IMR-90 (cell line): ENCODE data around the gene PRAC2. TPM values are rescaled to one million over a fixed set of nuclear protein-coding genes. Genes with fewer than 3 reads are reported as not detected.

ENCODE experiments used
- ATAC-seq: fragments of 200-7000 bp; cut with Tn5 transposase; 2 replicates; pipeline ENCODE4 v1.9.1; 2020; ENCODE audit warnings: low read depth, mild to moderate bottlenecking, moderate library complexity
- BruUV-seq: library from RNA; stranded (reverse); fragments of 400-500 nt; replicated peaks from 2 replicates; lab custom pipeline; 2021; lab: Mats Ljungman, UMichigan
- CTCF ChIA-PET: fragments of 300-600 bp; formaldehyde crosslinking; extraction: SDS; loops from one replicate; lab custom pipeline; 2021; ENCODE audit warnings: antibody characterized with exemption; lab: Yijun Ruan, JAX
- POLR2A ChIA-PET: fragments of 300-600 bp; sonication (Branson Sonifier 250); formaldehyde crosslinking; loops from one replicate; lab custom pipeline; 2022; ENCODE audit warnings: antibody characterized with exemption; ENCODE audit not compliant: unreplicated experiment; lab: Charles Lee
- DNase-seq: peaks from one replicate; pipeline ENCODE4 v3.0.0; 2013
- H2AFZ ChIP-seq: replicated peaks from 2 replicates; pipeline ENCODE3; 2013; ENCODE audit warnings: low read length, mild to moderate bottlenecking; ENCODE audit not compliant: poor library complexity
- H2AK5ac ChIP-seq: 2 replicates; pipeline ENCODE4 v1.6.1; 2013; ENCODE audit warnings: low read depth, low read length, inconsistent platforms
- H2AK9ac ChIP-seq: replicated peaks from 2 replicates; pipeline ENCODE3; 2013; ENCODE audit warnings: mild to moderate bottlenecking, low read depth, low read length, moderate library complexity; ENCODE audit not compliant: poor library complexity
- H2BK120ac ChIP-seq: 2 replicates; pipeline ENCODE4 v1.6.1; 2013; ENCODE audit warnings: low read depth, low read length, inconsistent platforms
- H2BK15ac ChIP-seq: 3 replicates; pipeline ENCODE4 v1.6.1; 2013; ENCODE audit warnings: low read depth, low read length, inconsistent platforms
- H2BK20ac ChIP-seq: 2 replicates; pipeline ENCODE4 v1.6.1; 2013; ENCODE audit warnings: low read depth, mild to moderate bottlenecking, inconsistent platforms, low read length, moderate library complexity
- H2BK5ac ChIP-seq: 2 replicates; pipeline ENCODE4 v1.6.1; 2013; ENCODE audit warnings: mild to moderate bottlenecking, low read depth, low read length, inconsistent platforms; ENCODE audit not compliant: poor library complexity, severe bottlenecking
- H3K14ac ChIP-seq: replicated peaks from 2 replicates; pipeline ENCODE4 v1.6.1; 2013; ENCODE audit warnings: low read depth, low read length, inconsistent platforms
- H3K18ac ChIP-seq: 2 replicates; pipeline ENCODE4 v1.6.1; 2013; ENCODE audit warnings: low read depth, low read length, control low read depth
- H3K23ac ChIP-seq: 2 replicates; pipeline ENCODE4 v1.6.1; 2013; ENCODE audit warnings: low read depth, low read length, inconsistent platforms
- H3K27ac ChIP-seq: 2 replicates; pipeline ENCODE4 v1.5.1; 2013; ENCODE audit warnings: mild to moderate bottlenecking, control low read depth, low read length; ENCODE audit not compliant: insufficient read depth
- H3K27me3 ChIP-seq: 2 replicates; pipeline ENCODE4 v1.6.1; 2013; ENCODE audit warnings: low read length; ENCODE audit not compliant: control insufficient read depth, insufficient read depth
- H3K36me3 ChIP-seq: 2 replicates; pipeline ENCODE4 v1.6.1; 2013; ENCODE audit warnings: low read length, mixed read lengths; ENCODE audit not compliant: control insufficient read depth, insufficient read depth
- H3K4ac ChIP-seq: 2 replicates; pipeline ENCODE4 v1.6.1; 2013; ENCODE audit warnings: low read depth, low read length, inconsistent platforms
- H3K4me1 ChIP-seq: 2 replicates; pipeline ENCODE4 v1.6.1; 2013; ENCODE audit warnings: low read length, mixed read lengths; ENCODE audit not compliant: control insufficient read depth, insufficient read depth
- H3K4me2 ChIP-seq: 2 replicates; pipeline ENCODE4 v1.6.1; 2013; ENCODE audit warnings: low read depth, mild to moderate bottlenecking, control low read depth, low read length, moderate library complexity
- H3K4me3 ChIP-seq: 2 replicates; pipeline ENCODE4 v1.5.1; 2013; ENCODE audit warnings: low read depth, mild to moderate bottlenecking, control low read depth, low read length, moderate library complexity; ENCODE audit not compliant: insufficient read depth
- H3K56ac ChIP-seq: 2 replicates; pipeline ENCODE4 v1.6.1; 2013; ENCODE audit warnings: low read length, inconsistent platforms; ENCODE audit not compliant: insufficient read depth; ENCODE audit errors: extremely low read depth
- H3K79me1 ChIP-seq, 2 experiments: 2 replicates each; pipeline ENCODE4 v1.6.1; 2013; ENCODE audit warnings: low read length in 2 of 2, inconsistent platforms in 1 of 2, low read depth in 1 of 2
- H3K9ac ChIP-seq: 2 replicates; pipeline ENCODE4 v1.6.1; 2013; ENCODE audit warnings: low read depth, low read length, control low read depth
- H3K9me1 ChIP-seq: 2 replicates; pipeline ENCODE4 v1.6.1; 2013; ENCODE audit warnings: low read length, inconsistent platforms; ENCODE audit not compliant: insufficient read depth
- H3K9me3 ChIP-seq: 2 replicates; pipeline ENCODE4 v1.6.1; 2013; ENCODE audit warnings: low read length; ENCODE audit not compliant: control insufficient read depth, insufficient read depth
- H4K20me1 ChIP-seq: 2 replicates; pipeline ENCODE4 v1.6.1; 2013; ENCODE audit warnings: low read length, inconsistent platforms; ENCODE audit not compliant: insufficient read depth
- H4K5ac ChIP-seq: 2 replicates; pipeline ENCODE4 v1.6.1; 2013; ENCODE audit warnings: mild to moderate bottlenecking, low read depth, low read length, control low read depth
- H4K8ac ChIP-seq, 2 experiments: 2 replicates each; pipeline ENCODE4 v1.6.1; 2013; ENCODE audit warnings: low read depth in 2 of 2, low read length in 2 of 2, control low read depth in 1 of 2, inconsistent platforms in 1 of 2
- H4K91ac ChIP-seq: 2 replicates; pipeline ENCODE4 v1.6.1; 2013; ENCODE audit warnings: low read depth, low read length, inconsistent platforms; ENCODE audit not compliant: insufficient read depth
- BHLHE40 ChIP-seq: fragments of 150-350 bp; IDR thresholded peaks from 2 replicates; pipeline ENCODE4 v1.6.1; 2016; ENCODE audit warnings: mild to moderate bottlenecking, low read depth, low read length
- CEBPB ChIP-seq: IDR thresholded peaks from 2 replicates; pipeline ENCODE4 v1.6.1; 2012; ENCODE audit warnings: low read depth, low read length, improper control_type of control experiment
- CHD1 ChIP-seq: IDR thresholded peaks from 2 replicates; pipeline ENCODE4 v1.6.1; 2012; ENCODE audit warnings: low read depth, low read length, improper control_type of control experiment
- FOS ChIP-seq: fragments of 150-350 bp; IDR thresholded peaks from 2 replicates; pipeline ENCODE4 v1.6.1; 2016; ENCODE audit warnings: low read depth, low read length
- MAFK ChIP-seq: IDR thresholded peaks from 2 replicates; pipeline ENCODE4 v1.6.1; 2012; ENCODE audit warnings: low read depth, low read length, improper control_type of control experiment
- MAZ ChIP-seq: IDR thresholded peaks from 2 replicates; pipeline ENCODE4 v1.6.1; 2012; ENCODE audit warnings: low read depth, mild to moderate bottlenecking, low read length, improper control_type of control experiment, moderate library complexity, borderline replicate concordance
- MXI1 ChIP-seq: IDR thresholded peaks from 2 replicates; pipeline ENCODE4 v1.6.1; 2012; ENCODE audit warnings: low read depth, mild to moderate bottlenecking, low read length, moderate library complexity, borderline replicate concordance
- NFE2L2 ChIP-seq: fragments of 150-350 bp; IDR thresholded peaks from 2 replicates; pipeline ENCODE4 v1.6.1; 2016; ENCODE audit warnings: low read depth, mild to moderate bottlenecking, low read length
- POLR2A ChIP-seq: IDR thresholded peaks from 2 replicates; pipeline ENCODE4 v1.6.1; 2012; ENCODE audit warnings: mild to moderate bottlenecking, low read depth, low read length
- RAD21 ChIP-seq: IDR thresholded peaks from 2 replicates; pipeline ENCODE4 v1.6.1; 2012; ENCODE audit warnings: low read length, improper control_type of control experiment
- RCOR1 ChIP-seq: IDR thresholded peaks from 2 replicates; pipeline ENCODE4 v1.6.1; 2012; ENCODE audit warnings: mild to moderate bottlenecking, low read length, improper control_type of control experiment; ENCODE audit not compliant: insufficient replicate concordance
- RFX5 ChIP-seq: IDR thresholded peaks from 2 replicates; pipeline ENCODE4 v1.8.0; 2012; ENCODE audit warnings: low read depth, mild to moderate bottlenecking, low read length, moderate library complexity
- SMC3 ChIP-seq: fragments of 150-350 bp; IDR thresholded peaks from 2 replicates; pipeline ENCODE4 v1.6.1; 2016; ENCODE audit warnings: low read depth, mild to moderate bottlenecking, antibody characterized with exemption, low read length, moderate library complexity
- WGBS, 2 experiments: methylation state at CpG; one replicate each; pipeline versions ENCODE4 v1.1.5 to v1.1.7; 2013; ENCODE audit warnings: missing lambda C conversion rate in 2 of 2; ENCODE audit not compliant: insufficient read length in 1 of 2; ENCODE audit errors: extremely low coverage in 2 of 2; 5-methylcytosine and 5-hydroxymethylcytosine counted together
- dilution Hi-C: fragments of 300-500 bp; cut with HindIII; formaldehyde crosslinking; loops from one replicate; pipeline ENCODE4 v1.14.3; 2018; ENCODE audit warnings: low sequenced_read_pairs; ENCODE audit not compliant: unreplicated experiment
- in situ Hi-C: fragments of 300-500 bp; cut with MboI; formaldehyde crosslinking; loops from 3 replicates; pipeline ENCODE4 v1.14.3; 2019; ENCODE audit warnings: low sequenced_read_pairs, inconsistent platforms, mixed read lengths
- intact Hi-C: fragments of 100-400 bp; cut with micrococcal nuclease; formaldehyde crosslinking; loops from 2 replicates; pipeline ENCODE4 v1.10.0; 2022
- polyA plus RNA-seq, 3 experiments: library from polyadenylated mRNA; depleted of rRNA; stranded (reverse); fragments of >200 nt; gene quantifications; 2 replicates each; pipeline ENCODE4 v1.2.3, GENCODE V29; 2012; ENCODE audit warnings: low replicate concordance in 1 of 3
- total RNA-seq: library from RNA; depleted of rRNA; stranded (reverse); fragments of >200 nt; gene quantifications from 2 replicates; pipeline ENCODE4 v1.2.3, GENCODE V29; 2012
- TF ChIP-seq, protein P1 (sequence below): fragments of 150-350 bp; IDR thresholded peaks from 2 replicates; pipeline ENCODE4 v1.6.1; 2017; ENCODE audit warnings: mild to moderate bottlenecking, antibody characterized with exemption, low read length, low read depth
- TF ChIP-seq, protein P2 (sequence below): fragments of 150-350 bp; IDR thresholded peaks from 2 replicates; pipeline ENCODE4 v1.6.1; 2016; ENCODE audit warnings: low read depth, mild to moderate bottlenecking, low read length, moderate library complexity, borderline replicate concordance
- TF ChIP-seq, protein P3 (sequence below): conservative IDR thresholded peaks from 2 replicates; pipeline ENCODE4 v1.5.1; 2012; ENCODE audit warnings: mild to moderate bottlenecking, low read depth, low read length, improper control_type of control experiment

PRAC2 gene
- total and polyA plus RNA-seq, 2 of the 4 experiments (the other 2 are of a cell fraction) = not detected

DNA sequence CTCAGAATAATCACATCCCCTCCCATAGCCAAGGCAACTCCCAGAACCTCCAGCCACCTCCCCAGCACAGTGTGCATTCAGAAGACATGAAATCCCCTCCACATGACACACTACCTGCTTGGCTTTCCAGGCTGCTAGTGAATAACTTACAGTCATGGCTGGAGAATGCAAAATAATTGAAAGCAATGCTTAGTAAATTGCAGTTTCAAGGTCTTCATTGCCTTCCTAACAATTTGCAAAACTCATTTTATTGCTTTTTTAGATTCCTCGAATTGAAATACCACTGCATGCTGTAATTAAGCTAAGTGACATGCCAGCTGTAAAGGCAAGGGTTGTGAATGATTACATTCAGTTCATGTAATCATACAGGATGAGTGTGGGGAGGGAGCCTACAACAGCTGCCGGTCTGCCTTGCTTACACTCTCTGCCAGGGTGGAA, 34.6 kb downstream of the PRAC2 start:
- Histone ChIP-seq H4K5ac (no peak overlapping the region), H2AK5ac (no peak overlapping the region), H3K36me3 (no peaks in the 10 kb centered on the region), H2BK5ac (no peak overlapping the region), H3K4me2 (no peak overlapping the region), H4K91ac (no peak overlapping the region), H3K4ac (no peak overlapping the region), H2AFZ (no peak overlapping the region), H3K9me3 (peaks cover 5% of the 10 kb centered on the region; the same call in 1 of the 2 replicates), H2BK15ac (no peak overlapping the region), H3K18ac (no peak overlapping the region), H3K14ac (no peak overlapping the region), H3K4me1 (no peaks in the 10 kb centered on the region), H3K4me3 (no peak overlapping the region), H2BK20ac (no peak overlapping the region), H3K56ac (no peak overlapping the region), H3K79me1 (no peaks in the 10 kb centered on the region), H4K8ac (no peak overlapping the region), H3K27me3 (peaks cover 85% of the 10 kb centered on the region), H4K20me1 (no peaks in the 10 kb centered on the region; the same call in 1 of the 2 replicates), H2BK120ac (no peak overlapping the region), H2AK9ac (no peak overlapping the region), H3K9me1 (peaks cover 6% of the 10 kb centered on the region; the same call in 1 of the 2 replicates), H3K23ac (no peak overlapping the region), H3K9ac (no peak overlapping the region), H3K27ac (no peak overlapping the region)
- ChIA-PET CTCF (no interaction called here), POLR2A (no interaction called here)
- in situ Hi-C loops = loop anchor here (25.0 kb wide), 1 partner anchor 370 kb away; no protein-coding TSS in a partner anchor
- intact Hi-C loops = no loop called here
- BruUV-seq = no TSS peak
- WGBS, 2 experiments = no CpG with 5 or more reads among the region's 2 CpGs
- dilution Hi-C loops = no loop called here
- TF ChIP-seq FOS = no peak
- TF ChIP-seq NFE2L2 = no peak
- no peak for TF ChIP-seq RCOR1
- TF ChIP-seq SMC3 = no peak
- no peak for TF ChIP-seq MAZ
- TF ChIP-seq CHD1 = no peak
- TF ChIP-seq BHLHE40 = no peak
- TF ChIP-seq POLR2A = no peak
- TF ChIP-seq, protein P1, sequence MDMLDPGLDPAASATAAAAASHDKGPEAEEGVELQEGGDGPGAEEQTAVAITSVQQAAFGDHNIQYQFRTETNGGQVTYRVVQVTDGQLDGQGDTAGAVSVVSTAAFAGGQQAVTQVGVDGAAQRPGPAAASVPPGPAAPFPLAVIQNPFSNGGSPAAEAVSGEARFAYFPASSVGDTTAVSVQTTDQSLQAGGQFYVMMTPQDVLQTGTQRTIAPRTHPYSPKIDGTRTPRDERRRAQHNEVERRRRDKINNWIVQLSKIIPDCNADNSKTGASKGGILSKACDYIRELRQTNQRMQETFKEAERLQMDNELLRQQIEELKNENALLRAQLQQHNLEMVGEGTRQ = no peak
- TF ChIP-seq CEBPB = no peak
- TF ChIP-seq MXI1 = no peak
- TF ChIP-seq RFX5 = no peak
- TF ChIP-seq, protein P2, sequence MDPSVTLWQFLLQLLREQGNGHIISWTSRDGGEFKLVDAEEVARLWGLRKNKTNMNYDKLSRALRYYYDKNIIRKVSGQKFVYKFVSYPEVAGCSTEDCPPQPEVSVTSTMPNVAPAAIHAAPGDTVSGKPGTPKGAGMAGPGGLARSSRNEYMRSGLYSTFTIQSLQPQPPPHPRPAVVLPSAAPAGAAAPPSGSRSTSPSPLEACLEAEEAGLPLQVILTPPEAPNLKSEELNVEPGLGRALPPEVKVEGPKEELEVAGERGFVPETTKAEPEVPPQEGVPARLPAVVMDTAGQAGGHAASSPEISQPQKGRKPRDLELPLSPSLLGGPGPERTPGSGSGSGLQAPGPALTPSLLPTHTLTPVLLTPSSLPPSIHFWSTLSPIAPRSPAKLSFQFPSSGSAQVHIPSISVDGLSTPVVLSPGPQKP = no peak
- TF ChIP-seq, protein P3, sequence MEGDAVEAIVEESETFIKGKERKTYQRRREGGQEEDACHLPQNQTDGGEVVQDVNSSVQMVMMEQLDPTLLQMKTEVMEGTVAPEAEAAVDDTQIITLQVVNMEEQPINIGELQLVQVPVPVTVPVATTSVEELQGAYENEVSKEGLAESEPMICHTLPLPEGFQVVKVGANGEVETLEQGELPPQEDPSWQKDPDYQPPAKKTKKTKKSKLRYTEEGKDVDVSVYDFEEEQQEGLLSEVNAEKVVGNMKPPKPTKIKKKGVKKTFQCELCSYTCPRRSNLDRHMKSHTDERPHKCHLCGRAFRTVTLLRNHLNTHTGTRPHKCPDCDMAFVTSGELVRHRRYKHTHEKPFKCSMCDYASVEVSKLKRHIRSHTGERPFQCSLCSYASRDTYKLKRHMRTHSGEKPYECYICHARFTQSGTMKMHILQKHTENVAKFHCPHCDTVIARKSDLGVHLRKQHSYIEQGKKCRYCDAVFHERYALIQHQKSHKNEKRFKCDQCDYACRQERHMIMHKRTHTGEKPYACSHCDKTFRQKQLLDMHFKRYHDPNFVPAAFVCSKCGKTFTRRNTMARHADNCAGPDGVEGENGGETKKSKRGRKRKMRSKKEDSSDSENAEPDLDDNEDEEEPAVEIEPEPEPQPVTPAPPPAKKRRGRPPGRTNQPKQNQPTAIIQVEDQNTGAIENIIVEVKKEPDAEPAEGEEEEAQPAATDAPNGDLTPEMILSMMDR = no peak
- no peak for TF ChIP-seq MAFK
- no peak for TF ChIP-seq RAD21
- DNase-seq = no peak
- no peak for ATAC-seq
